ENCODE data around the gene SOWAHA.

SOWAHA gene

DNA sequence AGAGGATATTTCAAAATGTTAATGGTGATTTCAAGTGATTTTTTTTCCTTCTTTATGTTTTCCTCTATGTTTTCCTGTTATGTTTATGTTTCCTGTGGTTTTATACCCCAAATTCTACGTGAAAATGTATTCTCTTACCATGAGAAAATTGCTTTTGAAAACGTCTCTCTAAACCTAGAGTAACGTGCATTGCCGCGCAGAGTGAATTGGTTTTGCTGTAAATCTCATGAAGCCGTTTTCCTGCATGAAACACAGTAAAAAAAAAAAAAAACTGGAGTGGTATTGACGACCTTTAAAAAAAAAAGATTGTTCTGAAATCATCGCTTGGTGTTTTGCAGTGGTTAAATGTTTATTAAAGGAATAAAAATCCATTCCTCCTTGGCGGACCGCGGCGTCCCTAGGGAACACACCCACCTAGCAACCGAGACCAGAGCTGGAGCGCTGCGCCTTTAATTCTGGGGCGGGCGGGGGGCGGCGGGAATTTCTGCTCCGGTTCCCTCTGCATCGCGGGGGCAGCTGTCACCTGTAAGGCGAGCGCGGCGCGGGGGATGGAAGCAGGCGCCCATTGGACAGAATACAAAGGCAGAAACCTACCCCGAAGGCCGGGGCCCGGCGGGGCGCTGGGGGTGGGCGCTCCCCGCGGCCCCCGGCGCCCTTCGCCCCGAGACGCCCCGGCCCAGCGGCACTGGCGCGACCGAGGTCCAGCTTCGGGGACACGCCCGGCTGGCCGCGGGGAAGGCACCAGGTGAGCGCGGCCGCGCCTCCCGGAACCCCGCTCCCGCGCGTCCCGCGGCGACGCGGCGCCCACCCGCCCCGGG lies at the start of gene SOWAHA:
SOWAHA (plus strand) TSS at position 522 of the 818 bp plus-strand sequence. CDS start 320 bp downstream, outside the sequence.
- peak; percentile 31 for DNase-seq (ENCODE audit: low spot score)

DNA sequence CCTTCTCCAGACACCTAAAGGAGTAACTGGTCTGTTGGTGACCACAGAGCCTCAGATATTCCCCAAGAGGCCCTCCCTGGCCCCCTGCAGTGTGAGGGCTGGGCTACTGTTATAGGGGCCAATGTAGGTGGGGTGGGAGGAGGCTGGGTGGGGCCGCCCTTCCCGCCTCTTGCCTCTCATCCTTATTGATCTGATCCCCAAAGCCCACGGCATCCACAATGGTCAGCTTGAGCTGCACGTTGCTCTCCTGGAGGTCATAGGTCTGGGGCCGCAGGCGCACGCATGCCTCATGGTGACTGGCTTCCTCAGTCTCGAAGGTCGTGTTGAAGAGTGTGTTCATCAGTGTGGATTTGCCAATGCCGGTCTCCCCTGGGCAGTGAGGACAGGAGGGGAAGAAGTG lies 49.1 kb upstream of the SOWAHA start:
- DNase-seq (ENCODE audit: low spot score), result no peak

DNA sequence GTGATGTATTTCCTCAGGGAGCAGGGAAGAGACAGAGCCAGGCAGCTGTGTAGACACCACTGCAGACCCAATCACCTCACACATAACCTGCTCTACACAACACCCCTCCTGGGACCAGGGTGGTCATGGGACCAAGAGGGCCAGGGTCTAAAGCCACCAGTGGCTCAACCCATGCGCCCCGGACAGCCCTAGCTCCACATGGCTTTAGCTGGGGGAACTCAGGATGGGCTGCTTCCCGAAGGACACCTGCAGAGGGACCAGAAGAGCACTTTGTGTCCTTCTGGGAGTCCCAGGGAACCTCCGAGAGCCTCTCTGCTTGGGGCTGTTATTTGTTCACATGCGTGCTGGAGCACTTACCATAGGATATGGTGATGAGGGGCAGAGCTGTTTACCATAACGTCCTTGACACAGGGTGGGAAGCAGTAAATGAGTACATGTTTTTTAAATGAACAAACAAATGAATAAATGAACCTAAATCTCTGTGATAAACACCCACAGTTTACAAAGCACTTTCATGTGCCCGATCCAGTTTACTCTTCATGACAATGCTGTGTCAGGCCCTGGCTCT lies 48.3 kb upstream of the SOWAHA start:
- no peak for DNase-seq (ENCODE audit: low spot score)

DNA sequence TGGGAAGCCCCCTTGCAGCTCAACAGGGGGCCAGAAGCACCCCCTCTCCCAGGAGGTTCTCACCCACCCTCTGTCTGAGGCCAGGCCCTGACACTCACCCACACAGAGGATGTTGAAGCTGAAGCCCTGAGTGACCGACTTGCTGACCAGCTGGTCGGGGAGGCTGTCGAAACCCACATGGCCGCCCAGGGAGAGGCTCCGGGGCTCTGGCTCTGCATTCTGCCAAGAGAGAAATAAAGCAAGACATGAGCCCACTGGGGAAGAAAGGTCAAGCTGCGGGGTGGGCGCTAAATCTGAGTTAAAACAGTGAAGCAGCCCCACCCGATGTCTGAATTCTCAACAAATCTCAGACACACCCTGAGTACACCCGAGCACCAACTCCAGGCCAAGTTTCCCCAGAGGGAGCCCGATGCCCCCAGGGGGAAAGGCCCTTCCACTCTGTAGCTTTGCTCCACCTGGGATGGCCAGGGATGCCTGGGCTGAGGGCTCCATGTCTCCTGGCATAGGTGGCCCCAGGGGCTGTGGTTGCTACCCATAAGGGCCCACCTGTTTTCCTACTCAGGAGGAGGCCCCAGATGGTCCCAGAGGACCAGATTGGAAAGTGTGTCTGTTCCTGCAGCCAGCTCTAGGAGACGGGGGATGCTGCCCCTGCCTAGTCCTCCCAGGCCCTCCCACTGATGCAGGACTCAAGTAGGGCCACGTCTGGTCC lies 47.6 kb upstream of the SOWAHA start:
- no peak for DNase-seq (ENCODE audit: low spot score)

DNA sequence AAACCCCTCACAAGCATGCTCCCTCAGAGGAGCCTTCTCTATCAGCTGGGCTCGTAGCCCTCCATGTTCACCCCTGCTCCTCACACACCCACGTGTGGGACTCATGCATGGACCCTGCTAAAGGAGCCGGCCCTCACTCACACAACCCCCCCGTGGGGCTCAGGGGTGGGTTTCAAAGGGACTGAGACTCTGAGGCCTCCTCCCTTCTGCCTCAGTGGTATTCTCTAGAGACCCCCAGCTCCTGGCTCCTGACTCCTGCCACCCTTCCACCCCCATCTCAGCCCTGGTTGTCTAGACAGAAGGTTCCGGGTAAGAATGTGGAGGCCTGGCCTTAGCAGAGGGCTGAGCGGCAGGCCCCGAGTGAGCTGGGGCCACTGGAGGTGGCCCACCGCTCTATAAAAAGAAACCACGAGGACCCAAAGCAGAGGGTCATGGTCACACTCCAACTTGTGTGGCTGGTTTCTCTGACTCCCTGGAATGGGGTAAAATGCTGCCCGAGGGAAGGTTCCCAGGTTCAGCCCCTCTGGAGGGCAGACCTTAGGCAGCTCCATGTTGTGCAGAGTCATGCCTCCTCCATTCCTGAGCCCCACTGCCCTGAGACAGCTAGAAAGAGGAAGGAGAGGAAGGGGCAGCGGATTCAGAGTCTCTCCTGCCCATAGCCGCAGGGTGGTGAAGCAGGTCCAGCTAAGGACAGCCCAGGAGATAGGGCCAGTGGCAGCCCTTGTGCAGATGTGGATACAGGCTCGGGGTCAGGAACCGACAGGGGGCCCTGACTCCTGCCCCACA lies 46.9 kb upstream of the SOWAHA start:
- no peak for DNase-seq (ENCODE audit: low spot score)

DNA sequence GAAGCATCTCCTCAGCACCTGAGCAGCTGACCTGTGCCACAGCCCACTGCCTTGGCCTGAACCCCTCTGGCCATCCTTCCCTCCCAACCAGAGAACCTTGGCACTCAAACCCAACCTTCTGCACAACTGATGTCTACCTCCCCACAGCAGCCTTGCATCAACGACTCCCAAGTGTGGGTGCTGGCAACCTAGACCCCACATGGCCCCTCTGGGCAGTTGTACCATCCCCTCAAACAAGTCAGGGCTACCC lies 46.4 kb upstream of the SOWAHA start:
- DNase-seq (ENCODE audit: low spot score), result no peak

DNA sequence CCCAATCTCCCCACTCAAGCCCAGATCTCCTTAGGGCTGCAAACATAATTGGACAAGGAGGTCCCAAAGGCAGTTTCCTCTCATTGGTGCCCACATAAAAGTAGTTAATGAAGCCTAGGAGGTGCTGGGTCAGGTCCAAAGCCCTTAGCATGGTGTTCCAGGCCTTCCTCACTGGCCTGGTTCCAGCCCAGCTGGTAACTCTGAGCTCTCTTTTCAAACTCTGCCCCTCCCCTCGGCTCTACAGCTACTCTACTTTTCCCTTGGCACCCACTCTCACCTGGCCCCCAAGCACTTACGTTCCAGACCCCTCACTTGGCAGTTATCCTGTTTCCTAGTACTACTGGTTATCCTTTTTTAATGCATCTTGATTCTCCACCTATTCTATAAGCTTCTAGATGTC lies 46.0 kb upstream of the SOWAHA start:
- no peak for DNase-seq (ENCODE audit: low spot score)

DNA sequence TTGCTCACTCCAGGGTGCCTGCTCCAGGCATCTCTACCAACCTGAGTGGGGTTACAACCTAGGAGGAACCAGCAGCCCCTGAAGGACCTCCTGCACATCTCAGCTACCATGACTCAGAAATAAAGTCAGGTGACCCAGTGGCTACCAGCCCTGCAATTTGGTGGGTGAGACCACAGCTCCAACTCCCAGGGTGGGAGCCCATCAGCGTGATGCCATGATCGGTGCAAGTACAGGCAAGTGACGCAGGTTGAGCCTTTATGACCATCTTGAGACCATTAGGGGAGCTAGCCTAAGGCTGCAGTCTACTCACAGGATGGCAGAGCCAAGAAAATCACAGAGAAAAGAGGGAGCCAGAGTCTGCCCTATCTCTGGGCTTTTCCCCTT lies 44.6 kb upstream of the SOWAHA start:
- DNase-seq (ENCODE audit: low spot score), result no peak

DNA sequence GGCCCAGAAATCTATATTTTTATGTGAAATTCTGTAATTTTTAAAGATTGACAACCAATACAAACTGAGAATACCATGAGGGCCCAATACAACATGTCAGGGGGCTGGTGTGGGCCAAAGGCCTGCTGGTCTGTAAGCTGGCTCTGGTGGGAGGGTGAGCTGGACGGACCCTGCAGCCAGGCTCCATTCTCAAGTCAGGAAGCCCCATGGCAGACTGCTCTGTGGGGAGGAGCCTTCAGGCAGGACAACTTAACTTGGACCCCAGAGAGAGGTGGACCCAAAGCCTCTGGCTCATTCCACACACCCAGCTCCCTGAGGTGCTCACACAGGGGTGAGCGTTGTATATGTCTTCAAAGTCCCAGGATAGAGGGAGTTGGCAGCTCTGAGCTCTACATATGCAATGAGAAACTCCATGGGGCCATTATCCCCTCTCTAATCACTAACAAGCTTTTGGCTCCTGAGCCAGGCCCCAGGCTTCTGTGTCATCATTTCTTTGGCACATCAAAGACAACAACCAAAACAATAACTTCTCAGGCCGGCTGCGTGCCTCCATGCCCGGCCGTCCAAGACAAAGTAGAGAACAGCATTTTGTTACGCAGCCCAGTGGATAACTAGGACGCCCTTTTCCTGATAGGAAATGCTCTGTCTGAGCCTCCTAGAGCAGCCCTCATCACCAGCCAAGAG lies 42.5 kb upstream of the SOWAHA start:
- no peak for DNase-seq (ENCODE audit: low spot score)

DNA sequence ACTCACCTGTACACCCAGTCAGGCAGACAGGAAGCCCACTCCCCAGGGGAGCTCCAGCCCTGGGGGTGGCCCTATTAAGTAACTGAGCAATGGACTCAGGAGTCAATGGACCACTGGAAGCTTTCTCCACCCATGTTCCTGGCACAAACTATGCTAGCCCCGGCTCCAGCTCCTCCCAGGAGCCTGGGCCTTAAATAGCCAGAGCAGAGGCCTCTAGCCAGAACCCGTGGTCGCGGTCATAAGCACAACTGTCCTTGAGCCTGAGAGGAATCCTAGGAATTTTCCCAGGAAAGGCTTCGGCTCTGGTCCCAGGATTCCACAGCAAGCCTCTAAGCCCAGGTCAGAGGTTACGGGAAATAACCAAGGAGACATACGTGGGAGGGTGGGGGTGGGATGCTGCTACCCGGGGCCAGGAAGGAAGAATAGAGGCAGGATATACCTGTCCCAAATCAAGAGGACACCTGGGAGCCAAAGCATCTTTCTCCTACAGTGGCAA lies 41.6 kb upstream of the SOWAHA start:
- DNase-seq (ENCODE audit: low spot score), result no peak

DNA sequence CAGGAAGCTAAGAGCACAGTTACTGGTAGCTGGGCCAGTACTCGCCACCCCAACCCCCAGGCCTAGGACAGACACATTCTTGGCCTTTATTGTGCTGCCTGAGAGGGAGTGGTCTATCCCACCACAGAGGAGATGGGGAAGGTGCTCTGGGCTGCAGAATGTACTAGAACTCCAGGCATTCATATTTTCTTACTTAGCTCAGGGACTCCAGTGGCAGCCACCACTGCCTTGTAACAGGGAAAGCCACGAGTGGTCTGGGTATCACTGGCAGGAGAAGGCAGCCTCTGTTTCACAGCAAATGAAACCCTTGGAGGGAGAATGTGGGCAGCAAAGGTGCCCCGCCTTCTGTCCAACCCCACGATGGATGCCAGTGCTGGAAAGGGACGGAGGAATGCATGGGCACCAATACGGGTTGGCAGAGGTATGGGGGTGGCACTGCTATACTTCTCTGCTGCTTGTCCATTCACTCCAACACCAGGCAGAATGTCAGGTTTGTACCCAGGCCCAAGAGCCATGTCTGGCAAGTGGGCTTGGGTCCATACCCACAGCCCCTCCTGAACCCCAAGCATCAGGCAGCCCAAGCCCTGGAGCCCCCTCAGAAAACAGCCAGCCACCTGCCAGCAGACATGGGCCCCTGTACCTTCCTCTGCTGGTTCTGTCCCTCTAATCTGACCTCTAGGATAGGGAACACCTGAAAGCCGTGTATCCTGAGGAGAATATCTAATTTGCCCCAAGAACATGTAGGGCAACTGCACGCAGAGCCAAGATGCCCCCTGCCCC lies 40.6 kb upstream of the SOWAHA start:
- no peak for DNase-seq (ENCODE audit: low spot score)

DNA sequence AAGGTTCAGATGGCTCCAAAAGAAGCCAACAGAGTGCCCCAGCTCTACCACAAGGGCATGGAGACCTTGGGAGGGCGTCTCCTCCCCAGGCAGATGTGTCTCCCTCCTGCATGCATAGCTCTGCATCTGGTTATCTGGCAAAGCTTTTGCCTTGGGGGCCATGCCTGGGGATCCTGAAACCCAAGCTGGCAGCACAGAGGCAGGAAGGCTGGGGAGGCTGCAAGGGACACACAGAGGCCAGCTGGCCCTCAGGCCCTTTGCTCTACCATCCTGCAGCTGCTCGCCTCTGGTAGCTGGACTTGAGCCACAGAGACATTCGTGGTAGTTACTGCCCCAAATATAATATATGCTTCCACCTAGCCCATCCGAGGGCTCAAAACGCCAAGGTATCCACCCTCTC lies 40.0 kb upstream of the SOWAHA start:
- DNase-seq (ENCODE audit: low spot score), result no peak

DNA sequence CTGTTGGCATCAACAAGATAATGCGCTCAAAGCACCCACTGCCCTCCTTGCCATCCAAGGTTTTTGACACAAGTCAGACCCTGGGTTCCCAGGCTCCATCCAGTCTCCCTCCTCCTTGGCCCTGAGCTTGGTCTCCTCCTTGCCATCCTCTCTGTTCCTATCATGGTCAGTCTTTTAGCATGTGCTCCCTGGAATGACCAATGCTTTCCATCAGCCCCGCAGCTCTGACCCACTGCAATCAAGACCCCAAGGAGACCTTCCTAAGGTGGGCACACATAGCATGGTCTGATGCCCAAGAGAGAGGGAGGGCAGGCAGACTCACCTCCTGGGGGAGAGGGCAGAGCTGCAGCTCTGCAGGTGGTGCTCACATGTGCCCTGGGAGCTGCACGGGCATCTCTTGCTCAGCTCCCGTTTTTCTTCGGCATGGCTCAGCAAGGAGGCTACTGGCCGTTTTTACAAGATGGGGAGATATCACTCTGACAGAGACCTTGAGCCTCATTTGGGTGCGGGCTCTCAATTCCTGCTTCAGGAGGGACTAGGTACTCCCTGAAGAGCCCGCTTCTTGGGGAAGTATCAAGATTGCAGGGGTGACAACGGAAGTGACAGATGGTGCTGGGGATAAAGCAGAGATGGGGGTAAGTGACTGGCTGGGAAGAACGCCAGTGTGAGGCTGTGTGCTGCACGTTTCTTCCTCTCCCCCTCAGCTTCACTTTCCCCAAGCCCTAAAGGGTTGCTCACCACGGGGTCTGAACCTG lies 39.3 kb upstream of the SOWAHA start:
- no peak for DNase-seq (ENCODE audit: low spot score)

DNA sequence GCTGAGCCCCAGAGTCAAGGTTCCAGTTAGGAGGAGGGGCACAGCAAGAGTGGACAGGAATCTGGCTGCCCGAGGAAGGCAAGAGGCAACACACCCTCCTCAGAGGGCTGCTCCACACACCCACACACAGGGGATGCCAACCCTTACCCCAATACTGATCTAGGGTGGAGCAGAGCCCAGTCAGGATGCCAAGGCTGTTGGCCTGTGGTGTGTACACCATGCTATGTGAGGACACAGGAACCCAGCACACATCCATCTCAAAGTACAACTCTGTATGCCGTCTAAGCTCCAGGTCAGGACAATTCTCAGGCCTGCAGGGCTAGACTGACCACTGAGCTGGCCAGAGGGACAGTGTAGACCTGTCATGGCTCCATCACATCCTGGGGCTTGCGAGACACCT lies 38.7 kb upstream of the SOWAHA start:
- no peak for DNase-seq (ENCODE audit: low spot score)

DNA sequence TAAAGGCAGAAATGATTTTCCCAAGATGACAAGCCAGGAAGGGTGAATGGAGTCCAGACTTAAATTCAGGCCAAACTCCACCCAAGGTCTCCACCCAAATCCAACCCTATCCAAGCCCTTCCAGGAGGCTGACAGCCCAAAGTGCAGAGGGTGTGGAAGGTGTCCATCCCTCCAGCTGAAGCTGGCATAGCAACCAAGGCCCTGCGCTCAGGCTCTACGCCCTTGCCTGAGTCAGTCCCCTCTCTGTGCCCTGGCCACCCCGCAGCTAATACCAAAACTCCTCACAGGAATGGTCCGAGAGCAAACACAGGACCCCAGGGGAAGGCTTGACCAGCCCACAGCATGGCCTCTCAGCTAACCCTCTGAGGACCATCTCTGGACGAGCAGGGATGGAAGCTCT lies 38.2 kb upstream of the SOWAHA start:
- DNase-seq (ENCODE audit: low spot score), result no peak

DNA sequence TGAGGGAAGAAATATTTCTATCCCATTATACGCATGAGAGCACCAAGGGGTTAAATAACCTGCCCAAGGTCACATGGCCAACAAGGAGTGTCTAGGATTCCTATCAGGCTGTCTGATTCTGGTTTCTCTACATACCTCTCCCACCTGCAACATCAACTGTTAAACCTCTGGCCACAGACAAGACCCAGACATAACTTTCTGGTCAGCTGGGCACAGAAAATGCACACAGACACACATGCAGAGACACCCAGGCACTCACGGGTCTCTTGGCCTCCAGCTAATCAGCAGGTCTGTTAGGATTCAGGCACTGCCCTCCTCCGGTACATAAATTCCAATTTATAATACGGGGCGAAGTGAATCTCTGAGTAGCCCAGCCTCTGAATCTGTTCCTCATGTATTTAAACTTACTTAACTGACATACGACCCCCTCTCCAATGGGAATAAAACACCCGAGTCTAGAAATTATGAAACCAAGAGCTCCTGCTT lies 37.6 kb upstream of the SOWAHA start:
- no peak for DNase-seq (ENCODE audit: low spot score)

DNA sequence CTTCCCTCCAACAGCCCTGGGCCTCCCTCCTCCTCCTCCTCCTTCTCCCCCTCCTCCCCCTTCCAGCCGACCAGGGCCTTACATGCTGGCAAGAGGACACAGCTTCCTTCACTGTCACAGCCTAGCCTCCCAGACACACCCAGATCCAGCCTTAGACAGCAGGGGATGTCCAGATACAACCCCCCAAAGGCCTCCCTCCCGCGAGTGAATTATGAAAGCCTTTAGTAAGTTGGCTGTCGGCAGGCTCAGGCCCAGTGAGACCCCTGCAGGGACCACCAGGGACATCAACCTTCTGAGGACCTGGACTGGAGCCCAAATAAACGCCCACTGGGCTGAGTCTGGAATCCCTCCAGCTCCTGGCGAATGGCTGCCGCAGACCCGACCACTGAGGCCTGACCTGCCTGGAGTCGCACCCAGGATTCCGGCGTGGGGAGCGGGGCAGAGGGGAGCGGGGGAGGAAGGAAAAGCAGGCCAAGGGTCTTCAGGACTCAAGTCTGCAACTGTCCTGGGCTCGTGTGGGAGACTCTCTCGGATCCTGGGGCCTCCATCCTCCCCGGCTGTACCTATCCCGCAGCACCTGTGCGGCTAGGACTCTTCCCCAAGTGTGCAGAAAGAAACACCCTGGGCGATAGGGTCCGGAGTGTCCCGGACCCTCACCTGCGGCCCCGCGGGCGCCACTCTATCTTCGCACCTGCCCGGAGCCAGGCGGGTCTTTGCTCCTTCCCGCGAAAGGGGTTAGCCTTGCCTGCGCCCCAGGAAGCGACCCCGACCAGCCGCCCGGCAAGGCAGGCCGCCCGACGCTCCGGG lies 36.8 kb upstream of the SOWAHA start:
- peak; percentile 48 for DNase-seq (ENCODE audit: low spot score)

DNA sequence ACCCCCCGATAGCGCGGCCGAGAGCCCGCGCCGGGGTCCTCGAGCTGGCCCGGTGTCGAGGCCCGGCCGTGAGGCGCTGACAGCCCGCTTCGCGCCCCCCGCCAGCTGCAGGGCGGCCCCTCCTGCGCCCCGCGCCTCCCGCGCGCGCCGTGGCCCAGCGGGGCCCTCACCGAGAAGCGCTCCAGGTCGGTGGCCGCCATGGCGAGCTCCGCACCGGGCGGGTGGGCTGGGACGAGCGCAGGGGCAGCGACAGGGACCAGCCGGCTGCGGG lies 36.2 kb upstream of the SOWAHA start:
- no peak for DNase-seq (ENCODE audit: low spot score)

DNA sequence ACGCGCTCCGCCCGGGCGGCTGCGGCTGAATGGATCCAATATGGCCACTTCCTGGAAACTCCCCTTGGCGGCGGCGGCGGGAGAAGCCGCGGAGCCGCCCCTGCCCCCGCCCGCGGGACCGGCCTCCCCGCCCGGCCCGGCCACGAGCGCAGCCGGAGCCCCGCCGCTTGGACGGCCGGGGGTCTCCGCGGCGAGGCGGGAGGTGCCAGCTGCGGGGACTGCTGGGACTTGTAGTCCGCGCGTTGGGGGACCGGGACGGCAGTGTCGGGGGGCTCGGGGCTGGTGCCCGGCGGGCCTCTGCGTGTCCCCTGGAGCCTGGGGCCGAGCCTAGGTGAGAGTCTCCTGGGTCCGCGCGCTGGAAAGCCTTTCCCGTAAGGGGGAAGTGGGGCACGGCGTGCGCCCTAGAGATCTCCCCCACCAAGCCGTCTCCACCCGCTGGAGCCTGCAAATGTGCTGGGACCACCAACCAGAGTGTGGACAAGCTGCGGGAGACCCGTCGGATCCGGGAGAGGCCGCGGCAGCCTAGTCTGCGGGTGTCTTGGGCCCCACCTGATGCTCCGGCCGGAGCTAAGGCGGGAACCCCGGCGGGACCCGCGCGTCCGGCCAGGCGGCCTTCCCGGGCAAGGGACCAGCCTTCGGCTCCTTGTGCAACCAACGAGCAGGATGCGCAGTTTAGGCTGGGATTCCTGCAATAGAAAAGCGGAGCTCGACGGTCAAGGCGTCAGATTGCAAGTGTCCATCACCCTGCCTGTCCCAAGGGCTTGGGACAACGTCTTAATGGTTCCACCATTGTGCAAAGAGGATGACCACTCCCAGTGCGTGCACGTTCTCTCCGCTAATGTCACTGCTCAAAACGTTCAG lies 35.7 kb upstream of the SOWAHA start, which contains the start of gene SEPTIN8:
SEPTIN8 (minus strand) TSS at position 31 of the 861 bp plus-strand sequence. CDS start 102 bp downstream, outside the sequence.
- DNase-seq (ENCODE audit: low spot score), result peak; percentile 54
